ENCODE measurements around the gene CKS1B. TPM values are rescaled to one million over a fixed set of nuclear protein-coding genes. Genes with fewer than 3 reads are reported as not detected.
A peak's percentile ranks its signal among the peaks of the same experiment; 100 is the strongest.

The CKS1B gene
- total and polyA plus RNA-seq, 4 donors = 32.4 to 57.9 (median 44.4) TPM

GRCh38 chr1:154955718-154956543 lies 18.6 kb upstream of the CKS1B start, which contains the start of gene PBXIP1:
Gene PBXIP1, minus strand, starts transcription at chr1:154956099. Its CDS starts 2,378 bp downstream, at chr1:154953721.
- Histone ChIP-seq H3K4me3 (ENCODE audit: low read depth in 1 of 3, low read length in 3 of 3) (peak within 1 kb of the TSS; percentile 40 to 68 (median 57)), H3K27ac (ENCODE audit: low read depth in 1 of 2, low read length in 2 of 2) (peak within 1 kb of the TSS; percentile 12 to 49), H3K9me3 (ENCODE audit: control insufficient read depth in 4 of 4, low read length in 3 of 4) (no peaks in the 10 kb centered on the region), H3K36me3 (ENCODE audit: control insufficient read depth in 4 of 4, insufficient read depth in 3 of 4, low read depth in 1 of 4, low read length in 3 of 4) (peaks cover 0 to 14% (median 4%) of the 10 kb centered on the region in 4 donors), H3K4me1 (ENCODE audit: control insufficient read depth in 4 of 4, insufficient read depth in 4 of 4, low read length in 3 of 4) (peaks cover 9 to 51% (median 32%) of the 10 kb centered on the region in 4 donors), H3K27me3 (ENCODE audit: control insufficient read depth in 4 of 4, insufficient read depth in 4 of 4, low read length in 3 of 4) (no peaks in the 10 kb centered on the region), H3K9ac (ENCODE audit: low read depth in 1 of 2, low read length in 2 of 2) (peak within 1 kb of the TSS; percentile 27 to 52)
- peak; percentile 87 for DNase-seq (ENCODE audit: low spot score)
- under 1% methylated on average over 18 of the region's 18 CpGs for WGBS
- peak; percentile 63 for TF ChIP-seq SP1 (IDR thresholded peaks at IDR 0.05)
- TF ChIP-seq HNF4A (conservative IDR thresholded peaks at IDR 0.05) = no peak
- TF ChIP-seq, protein P1, sequence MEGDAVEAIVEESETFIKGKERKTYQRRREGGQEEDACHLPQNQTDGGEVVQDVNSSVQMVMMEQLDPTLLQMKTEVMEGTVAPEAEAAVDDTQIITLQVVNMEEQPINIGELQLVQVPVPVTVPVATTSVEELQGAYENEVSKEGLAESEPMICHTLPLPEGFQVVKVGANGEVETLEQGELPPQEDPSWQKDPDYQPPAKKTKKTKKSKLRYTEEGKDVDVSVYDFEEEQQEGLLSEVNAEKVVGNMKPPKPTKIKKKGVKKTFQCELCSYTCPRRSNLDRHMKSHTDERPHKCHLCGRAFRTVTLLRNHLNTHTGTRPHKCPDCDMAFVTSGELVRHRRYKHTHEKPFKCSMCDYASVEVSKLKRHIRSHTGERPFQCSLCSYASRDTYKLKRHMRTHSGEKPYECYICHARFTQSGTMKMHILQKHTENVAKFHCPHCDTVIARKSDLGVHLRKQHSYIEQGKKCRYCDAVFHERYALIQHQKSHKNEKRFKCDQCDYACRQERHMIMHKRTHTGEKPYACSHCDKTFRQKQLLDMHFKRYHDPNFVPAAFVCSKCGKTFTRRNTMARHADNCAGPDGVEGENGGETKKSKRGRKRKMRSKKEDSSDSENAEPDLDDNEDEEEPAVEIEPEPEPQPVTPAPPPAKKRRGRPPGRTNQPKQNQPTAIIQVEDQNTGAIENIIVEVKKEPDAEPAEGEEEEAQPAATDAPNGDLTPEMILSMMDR (IDR thresholded peaks at IDR 0.05; ENCODE audit: low read depth, low read length, missing input control) = no peak
- no peak for TF ChIP-seq YY1 (IDR thresholded peaks at IDR 0.05)
- TF ChIP-seq, protein P2, sequence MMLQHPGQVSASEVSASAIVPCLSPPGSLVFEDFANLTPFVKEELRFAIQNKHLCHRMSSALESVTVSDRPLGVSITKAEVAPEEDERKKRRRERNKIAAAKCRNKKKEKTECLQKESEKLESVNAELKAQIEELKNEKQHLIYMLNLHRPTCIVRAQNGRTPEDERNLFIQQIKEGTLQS (IDR thresholded peaks at IDR 0.05) = no peak
- peak in 1 of 2 donors; percentile 18 for TF ChIP-seq GABPA (IDR thresholded peaks at IDR 0.05 in 1 of 2, conservative IDR thresholded peaks at IDR 0.05 in 1 of 2)
- TF ChIP-seq, protein P3, sequence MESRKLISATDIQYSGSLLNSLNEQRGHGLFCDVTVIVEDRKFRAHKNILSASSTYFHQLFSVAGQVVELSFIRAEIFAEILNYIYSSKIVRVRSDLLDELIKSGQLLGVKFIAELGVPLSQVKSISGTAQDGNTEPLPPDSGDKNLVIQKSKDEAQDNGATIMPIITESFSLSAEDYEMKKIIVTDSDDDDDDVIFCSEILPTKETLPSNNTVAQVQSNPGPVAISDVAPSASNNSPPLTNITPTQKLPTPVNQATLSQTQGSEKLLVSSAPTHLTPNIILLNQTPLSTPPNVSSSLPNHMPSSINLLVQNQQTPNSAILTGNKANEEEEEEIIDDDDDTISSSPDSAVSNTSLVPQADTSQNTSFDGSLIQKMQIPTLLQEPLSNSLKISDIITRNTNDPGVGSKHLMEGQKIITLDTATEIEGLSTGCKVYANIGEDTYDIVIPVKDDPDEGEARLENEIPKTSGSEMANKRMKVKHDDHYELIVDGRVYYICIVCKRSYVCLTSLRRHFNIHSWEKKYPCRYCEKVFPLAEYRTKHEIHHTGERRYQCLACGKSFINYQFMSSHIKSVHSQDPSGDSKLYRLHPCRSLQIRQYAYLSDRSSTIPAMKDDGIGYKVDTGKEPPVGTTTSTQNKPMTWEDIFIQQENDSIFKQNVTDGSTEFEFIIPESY (IDR thresholded peaks at IDR 0.05) = no peak
- TF ChIP-seq REST (IDR thresholded peaks at IDR 0.05) = no peak
- TF ChIP-seq FOXA2 (IDR thresholded peaks at IDR 0.05) = no peak
- TF ChIP-seq JUND (IDR thresholded peaks at IDR 0.05) = no peak
- TF ChIP-seq MAX (IDR thresholded peaks at IDR 0.05) = no peak
- TF ChIP-seq EGR1 (IDR thresholded peaks at IDR 0.05; ENCODE audit: low read depth in 2 of 2) = no peak
- TF ChIP-seq NR2F2 (IDR thresholded peaks at IDR 0.05) = no peak
- TF ChIP-seq RAD21 (IDR thresholded peaks at IDR 0.05) = peak; percentile 23 to 25
- no peak for TF ChIP-seq TAF1 (conservative IDR thresholded peaks at IDR 0.05)
- TF ChIP-seq HNF4G (IDR thresholded peaks at IDR 0.05) = no peak
- no peak for TF ChIP-seq FOXA1 (IDR thresholded peaks at IDR 0.05)
- TF ChIP-seq RXRA (IDR thresholded peaks at IDR 0.05) = no peak
